Suprapubic skin (tissue), 3 donors: ENCODE data around the gene GRAMD4.

Experiments used
- POLR2A ChIP-seq, 2 donors: fragments of 450-650 bp; IDR thresholded peaks; one replicate each; pipeline ENCODE4 v1.6.1; 2017; ENCODE audit warnings: antibody characterized with exemption in 2 of 2, mild to moderate bottlenecking in 2 of 2, moderate library complexity in 2 of 2
- TF ChIP-seq, protein P1 (sequence below), 2 donors: fragments of 200-600 bp in 1 of 2; fragments of 450-650 bp in 1 of 2; sonication (generic) in 1 of 2; IDR thresholded peaks; one replicate each; pipeline ENCODE4 v1.5.1; 2016 to 2019; ENCODE audit warnings: antibody characterized with exemption in 2 of 2, mild to moderate bottlenecking in 1 of 2, moderate library complexity in 1 of 2

DNA sequence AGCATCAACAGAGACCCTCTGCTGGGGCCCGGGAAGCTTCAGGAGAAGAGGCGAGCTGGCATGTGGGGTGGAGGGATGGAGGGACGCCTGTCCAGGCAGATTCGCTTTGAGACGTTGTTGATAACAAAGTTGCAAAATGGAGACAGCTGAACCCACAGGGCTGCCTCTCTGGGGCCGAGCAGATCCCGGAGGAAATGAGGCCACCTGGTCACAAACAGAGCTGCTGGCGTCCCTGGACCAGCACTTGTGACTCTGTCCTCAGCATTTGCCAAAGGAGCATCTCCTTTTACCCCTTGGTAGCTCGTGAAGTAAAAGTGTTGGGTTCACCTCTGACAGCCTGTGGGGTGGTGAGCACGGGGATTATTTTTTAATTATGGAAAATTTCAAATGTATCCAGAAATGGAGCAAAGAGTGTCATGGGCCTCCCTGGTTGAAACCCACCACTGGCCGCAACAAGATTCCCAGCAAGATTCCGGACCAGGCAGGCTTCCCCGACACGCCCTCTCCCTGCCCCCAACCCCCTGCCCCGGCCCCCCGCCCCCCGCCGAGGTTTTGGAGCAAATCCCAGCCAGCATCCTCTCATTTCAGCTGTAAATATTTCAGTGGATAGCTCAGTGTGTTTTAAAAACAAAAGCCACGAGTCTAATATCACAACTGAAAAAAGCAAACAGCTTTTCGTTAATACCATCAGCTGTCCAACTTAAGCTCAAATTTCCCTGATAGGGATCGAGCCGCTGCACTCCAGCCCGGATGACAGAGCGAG is 20.3 kb downstream of the GRAMD4 start:
- no peak for TF ChIP-seq POLR2A (IDR thresholded peaks at IDR 0.05)
- TF ChIP-seq, protein P1, sequence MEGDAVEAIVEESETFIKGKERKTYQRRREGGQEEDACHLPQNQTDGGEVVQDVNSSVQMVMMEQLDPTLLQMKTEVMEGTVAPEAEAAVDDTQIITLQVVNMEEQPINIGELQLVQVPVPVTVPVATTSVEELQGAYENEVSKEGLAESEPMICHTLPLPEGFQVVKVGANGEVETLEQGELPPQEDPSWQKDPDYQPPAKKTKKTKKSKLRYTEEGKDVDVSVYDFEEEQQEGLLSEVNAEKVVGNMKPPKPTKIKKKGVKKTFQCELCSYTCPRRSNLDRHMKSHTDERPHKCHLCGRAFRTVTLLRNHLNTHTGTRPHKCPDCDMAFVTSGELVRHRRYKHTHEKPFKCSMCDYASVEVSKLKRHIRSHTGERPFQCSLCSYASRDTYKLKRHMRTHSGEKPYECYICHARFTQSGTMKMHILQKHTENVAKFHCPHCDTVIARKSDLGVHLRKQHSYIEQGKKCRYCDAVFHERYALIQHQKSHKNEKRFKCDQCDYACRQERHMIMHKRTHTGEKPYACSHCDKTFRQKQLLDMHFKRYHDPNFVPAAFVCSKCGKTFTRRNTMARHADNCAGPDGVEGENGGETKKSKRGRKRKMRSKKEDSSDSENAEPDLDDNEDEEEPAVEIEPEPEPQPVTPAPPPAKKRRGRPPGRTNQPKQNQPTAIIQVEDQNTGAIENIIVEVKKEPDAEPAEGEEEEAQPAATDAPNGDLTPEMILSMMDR (IDR thresholded peaks at IDR 0.05), result no peak
